HG02943 (cell line): ENCODE measurements around the gene GABARAP.

Experiments
- ATAC-seq: cut with Tn5 transposase; IDR thresholded peaks from one replicate; pipeline ENCODE4 v1.9.1; 2021; ENCODE audit warnings: mild to moderate bottlenecking, low read depth, moderate library complexity; ENCODE audit not compliant: unreplicated experiment

GABARAP gene

GRCh38 chr17:7223375-7223774 lies 18.9 kb downstream of the GABARAP start:
- no peak for ATAC-seq

GRCh38 chr17:7222972-7223292 lies 19.3 kb downstream of the GABARAP start:
- no peak for ATAC-seq

- ATAC-seq = no peak
These were observed 19.9 kb downstream of the GABARAP start for GRCh38 chr17:7222093-7222971.

- no peak for ATAC-seq
These were observed 20.8 kb downstream of the GABARAP start for GRCh38 chr17:7221278-7222092.

GRCh38 chr17:7220593-7221277 lies 21.5 kb downstream of the GABARAP start:
- no peak for ATAC-seq

GRCh38 chr17:7219812-7220592 lies 22.2 kb downstream of the GABARAP start, which contains the start of the genes ACADVL and DLG4:
Gene ACADVL, plus strand, starts transcription at chr17:7219938. Its CDS starts 47 bp downstream, at chr17:7219985.
Gene DLG4, minus strand, starts transcription at chr17:7219836.
- no peak for ATAC-seq

GRCh38 chr17:7219229-7219811 lies 22.9 kb downstream of the GABARAP start:
- ATAC-seq = no peak

GRCh38 chr17:7218758-7219157 lies 23.5 kb downstream of the GABARAP start:
- ATAC-seq = no peak

- ATAC-seq = no peak
These were observed 24.1 kb downstream of the GABARAP start for GRCh38 chr17:7218166-7218565.

- ATAC-seq = no peak
These were observed 24.9 kb downstream of the GABARAP start for GRCh38 chr17:7217113-7217987.

- no peak for ATAC-seq
These were observed 25.8 kb downstream of the GABARAP start for GRCh38 chr17:7216242-7217112.

GRCh38 chr17:7215652-7216180 lies 26.5 kb downstream of the GABARAP start:
- ATAC-seq = no peak

GRCh38 chr17:7215136-7215638 lies 27.1 kb downstream of the GABARAP start:
- no peak for ATAC-seq

GRCh38 chr17:7214300-7215135 lies 27.7 kb downstream of the GABARAP start:
- peak; percentile 80 for ATAC-seq

- no peak for ATAC-seq
These were observed 28.4 kb downstream of the GABARAP start for GRCh38 chr17:7213895-7214299.

GRCh38 chr17:7211491-7212273 lies 30.6 kb downstream of the GABARAP start:
- no peak for ATAC-seq
